CD14-positive monocyte (primary cell): Measurements from ENCODE around the gene TMEFF2. TPM values are rescaled to one million over a fixed set of nuclear protein-coding genes. Genes with fewer than 3 reads are reported as not detected.

ENCODE experiments used
- DNase-seq, 3 donors: peaks; one replicate each; pipeline ENCODE4 v3.0.0-alpha.2; 2011 to 2022
- H2AFZ ChIP-seq: 2 replicates; pipeline ENCODE4 v1.6.0; 2012; ENCODE audit warnings: mild to moderate bottlenecking, low read depth, low read length, inconsistent platforms; ENCODE audit not compliant: insufficient read depth, poor library complexity, severe bottlenecking
- H3K27ac ChIP-seq, 2 donors: 1 replicate in 1 of 2; 2 replicates in 1 of 2; pipeline ENCODE4 v1.5.1; 2012 to 2013; ENCODE audit warnings: low read length in 2 of 2, control low read depth in 1 of 2, inconsistent platforms in 1 of 2, low read depth in 1 of 2, mild to moderate bottlenecking in 1 of 2
- H3K27me3 ChIP-seq, 2 donors: one replicate each; pipeline versions ENCODE4 v1.6.0 to v1.6.1; 2011 to 2013; ENCODE audit warnings: low read length in 2 of 2; ENCODE audit not compliant: control insufficient read depth in 2 of 2, insufficient read depth in 2 of 2
- H3K36me3 ChIP-seq, 2 donors: replicated peaks in 1 of 2; 1 replicate in 1 of 2; 2 replicates in 1 of 2; pipeline versions ENCODE4 v1.5.1 to v1.6.1; 2012 to 2013; ENCODE audit warnings: low read length in 2 of 2, control low read depth in 1 of 2, inconsistent platforms in 1 of 2, mild to moderate bottlenecking in 1 of 2; ENCODE audit not compliant: insufficient read depth in 2 of 2, control insufficient read depth in 1 of 2
- H3K4me1 ChIP-seq, 2 donors: 1 replicate in 1 of 2; 2 replicates in 1 of 2; pipeline versions ENCODE4 v1.5.1 to v1.6.1; 2012 to 2013; ENCODE audit warnings: low read length in 2 of 2, control low read depth in 1 of 2, inconsistent platforms in 1 of 2, mild to moderate bottlenecking in 1 of 2, moderate library complexity in 1 of 2; ENCODE audit not compliant: insufficient read depth in 2 of 2, control insufficient read depth in 1 of 2
- H3K4me2 ChIP-seq: replicated peaks from 2 replicates; pipeline ENCODE3; 2012; ENCODE audit warnings: low read length, moderate library complexity, mild to moderate bottlenecking; ENCODE audit not compliant: poor library complexity, severe bottlenecking; ENCODE audit errors: extremely low read depth
- H3K4me3 ChIP-seq, 3 experiments: fragments of 200-600 bp in 1 of 3; sonication (generic) in 1 of 3; replicated peaks in 1 of 3; 1 replicate in 2 of 3; 2 replicates in 1 of 3; pipeline ENCODE4 v1.5.1; 2011 to 2013; ENCODE audit warnings: low read length in 3 of 3, mild to moderate bottlenecking in 3 of 3, control low read depth in 2 of 3, low read depth in 2 of 3, inconsistent platforms in 1 of 3, moderate library complexity in 1 of 3
- H3K79me2 ChIP-seq: 2 replicates; pipeline ENCODE4 v1.6.0; 2012; ENCODE audit warnings: mild to moderate bottlenecking, control low read depth, inconsistent platforms, low read length, moderate library complexity; ENCODE audit not compliant: insufficient read depth
- H3K9ac ChIP-seq: 2 replicates; pipeline ENCODE4 v1.6.0; 2017; ENCODE audit warnings: low read length, mild to moderate bottlenecking; ENCODE audit not compliant: insufficient read depth, poor library complexity, severe bottlenecking
- H3K9me3 ChIP-seq, 2 donors: replicated peaks in 1 of 2; 1 replicate in 1 of 2; 2 replicates in 1 of 2; pipeline versions ENCODE4 v1.5.1 to v1.6.1; 2012 to 2013; ENCODE audit warnings: low read length in 2 of 2, control low read depth in 1 of 2; ENCODE audit not compliant: control insufficient read depth in 1 of 2, insufficient read depth in 1 of 2
- H4K20me1 ChIP-seq: 2 replicates; pipeline ENCODE4 v1.6.0; 2012; ENCODE audit warnings: mild to moderate bottlenecking, low read length, control low read depth, moderate library complexity; ENCODE audit not compliant: insufficient read depth
- H3K27ac Mint-ChIP-seq, 7 donors: one replicate each; pipeline ENCODE4 v1.8.0; 2020; ENCODE audit warnings: mild to moderate bottlenecking in 7 of 7, mixed read lengths in 7 of 7, moderate library complexity in 6 of 7, inconsistent platforms in 2 of 7
- H3K27me3 Mint-ChIP-seq, 3 donors: one replicate each; pipeline ENCODE4 v1.8.0; 2021 to 2022; ENCODE audit warnings: low read depth in 3 of 3, mild to moderate bottlenecking in 3 of 3, mixed read lengths in 3 of 3, moderate library complexity in 3 of 3, inconsistent platforms in 1 of 3
- H3K36me3 Mint-ChIP-seq, 2 donors: one replicate each; pipeline ENCODE4 v1.8.0; 2020; ENCODE audit warnings: mixed read lengths in 2 of 2, inconsistent platforms in 1 of 2, mild to moderate bottlenecking in 1 of 2
- H3K4me1 Mint-ChIP-seq: one replicate; pipeline ENCODE4 v1.8.0; 2020; ENCODE audit warnings: mild to moderate bottlenecking, mixed read lengths
- H3K4me3 Mint-ChIP-seq, 2 donors: one replicate each; pipeline ENCODE4 v1.8.0; 2020; ENCODE audit warnings: mild to moderate bottlenecking in 2 of 2, mixed read lengths in 2 of 2, moderate library complexity in 1 of 2
- H3K9me3 Mint-ChIP-seq, 7 donors: one replicate each; pipeline ENCODE4 v1.8.0; 2020 to 2022; ENCODE audit warnings: mixed read lengths in 7 of 7, mild to moderate bottlenecking in 6 of 7, moderate library complexity in 6 of 7, inconsistent platforms in 2 of 7
- WGBS: methylation state at CpG from one replicate; pipeline ENCODE4 v1.1.5; 2013; ENCODE audit warnings: missing lambda C conversion rate; ENCODE audit not compliant: insufficient coverage; 5-methylcytosine and 5-hydroxymethylcytosine counted together
- intact Hi-C, 2 donors: fragments of 100-400 bp; cut with micrococcal nuclease; formaldehyde crosslinking; loops; one replicate each; pipeline versions ENCODE4 v1.15.0 to v1.15.1; 2023
- polyA plus RNA-seq, 3 donors: library from polyadenylated mRNA; depleted of rRNA in 1 of 3; unstranded in 2 of 3; stranded (reverse) in 1 of 3; fragments of 300-500 nt in 2 of 3; fragments of >200 nt in 1 of 3; fragmentation: Illumina TruSeq in 2 of 3; gene quantifications; 1 replicate in 2 of 3; 2 replicates in 1 of 3; pipeline ENCODE4 v1.2.3, GENCODE V29; 2012 to 2021
- TF ChIP-seq, protein P1 (sequence below): fragments of 200-600 bp; IDR thresholded peaks from one replicate; pipeline ENCODE4 v1.8.0; 2022; ENCODE audit warnings: antibody characterized with exemption, mild to moderate bottlenecking

TMEFF2 gene
- polyA plus RNA-seq, 3 donors = not detected

GRCh38 chr2:192128655-192129054, 66.1 kb downstream of the TMEFF2 start:
- 50% methylated on average over 1 of the region's 4 CpGs for WGBS
- Histone ChIP-seq H3K27ac (no peak overlapping the region), H3K27me3 (no peaks in the 10 kb centered on the region), H3K4me1 (no peaks in the 10 kb centered on the region), H3K36me3 (no peaks in the 10 kb centered on the region), H3K9ac (no peak overlapping the region), H2AFZ (no peak overlapping the region), H3K4me3 (no peak overlapping the region), H3K4me2 (no peak overlapping the region), H4K20me1 (no peaks in the 10 kb centered on the region), H3K9me3 (no peaks in the 10 kb centered on the region), H3K79me2 (no peaks in the 10 kb centered on the region)
- H3K27ac Mint-ChIP-seq = no peak overlapping the region
- DNase-seq = no peak
- peaks cover 0 to 4% (median 0%) of the 10 kb centered on the region in 7 donors for H3K9me3 Mint-ChIP-seq
- peaks cover 0 to 5% (median 0%) of the 10 kb centered on the region in 3 donors for H3K27me3 Mint-ChIP-seq
- H3K4me3 Mint-ChIP-seq = no peak overlapping the region
- no peaks in the 10 kb centered on the region for H3K4me1 Mint-ChIP-seq
- TF ChIP-seq, protein P1, sequence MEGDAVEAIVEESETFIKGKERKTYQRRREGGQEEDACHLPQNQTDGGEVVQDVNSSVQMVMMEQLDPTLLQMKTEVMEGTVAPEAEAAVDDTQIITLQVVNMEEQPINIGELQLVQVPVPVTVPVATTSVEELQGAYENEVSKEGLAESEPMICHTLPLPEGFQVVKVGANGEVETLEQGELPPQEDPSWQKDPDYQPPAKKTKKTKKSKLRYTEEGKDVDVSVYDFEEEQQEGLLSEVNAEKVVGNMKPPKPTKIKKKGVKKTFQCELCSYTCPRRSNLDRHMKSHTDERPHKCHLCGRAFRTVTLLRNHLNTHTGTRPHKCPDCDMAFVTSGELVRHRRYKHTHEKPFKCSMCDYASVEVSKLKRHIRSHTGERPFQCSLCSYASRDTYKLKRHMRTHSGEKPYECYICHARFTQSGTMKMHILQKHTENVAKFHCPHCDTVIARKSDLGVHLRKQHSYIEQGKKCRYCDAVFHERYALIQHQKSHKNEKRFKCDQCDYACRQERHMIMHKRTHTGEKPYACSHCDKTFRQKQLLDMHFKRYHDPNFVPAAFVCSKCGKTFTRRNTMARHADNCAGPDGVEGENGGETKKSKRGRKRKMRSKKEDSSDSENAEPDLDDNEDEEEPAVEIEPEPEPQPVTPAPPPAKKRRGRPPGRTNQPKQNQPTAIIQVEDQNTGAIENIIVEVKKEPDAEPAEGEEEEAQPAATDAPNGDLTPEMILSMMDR = no peak
- intact Hi-C loops = no loop called here
- no peaks in the 10 kb centered on the region for H3K36me3 Mint-ChIP-seq

DNA sequence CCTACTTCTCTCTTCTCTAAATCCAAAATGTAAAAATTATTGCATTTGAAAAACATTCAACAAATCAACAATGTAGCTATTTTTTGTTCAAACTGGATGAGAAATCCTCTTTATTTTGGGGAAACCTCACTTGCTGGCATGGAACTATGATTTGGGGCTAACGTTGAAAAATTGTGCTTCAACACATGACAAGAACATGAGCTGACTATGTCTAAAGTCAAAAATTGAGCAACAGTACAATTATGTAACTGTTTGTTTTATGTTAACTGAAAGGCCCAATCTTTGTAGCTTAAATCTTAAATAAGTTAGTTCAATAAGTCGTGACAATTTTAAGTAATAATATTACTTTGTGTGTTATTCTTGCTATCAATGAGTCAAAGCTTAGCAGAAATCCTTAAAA, 67.3 kb downstream of the TMEFF2 start:
- Histone ChIP-seq H3K79me2 (no peaks in the 10 kb centered on the region), H2AFZ (no peak overlapping the region), H3K27ac (no peak overlapping the region), H3K36me3 (no peaks in the 10 kb centered on the region), H3K4me2 (no peak overlapping the region), H3K4me3 (no peak overlapping the region), H3K27me3 (no peaks in the 10 kb centered on the region), H3K4me1 (no peaks in the 10 kb centered on the region), H3K9ac (no peak overlapping the region), H3K9me3 (no peaks in the 10 kb centered on the region), H4K20me1 (no peaks in the 10 kb centered on the region)
- Mint-ChIP-seq H3K36me3 (no peaks in the 10 kb centered on the region), H3K4me1 (no peaks in the 10 kb centered on the region), H3K27ac (no peak overlapping the region), H3K4me3 (no peak overlapping the region), H3K9me3 (peaks cover 0 to 2% (median 0%) of the 10 kb centered on the region in 7 donors), H3K27me3 (peaks cover 0 to 3% (median 0%) of the 10 kb centered on the region in 3 donors)
- no peak for DNase-seq
- intact Hi-C loops = no loop called here
- TF ChIP-seq, protein P1 = no peak
- no CpG with 5 or more reads among the region's 2 CpGs for WGBS
